AG10803 (cell line): ENCODE data around the gene NDUFS6.

Source experiments
- DNase-seq: peaks from one replicate; pipeline ENCODE4 v3.0.0; 2010; ENCODE audit warnings: low read depth
- H3K4me3 ChIP-seq: 2 replicates; pipeline ENCODE4 v1.5.1; 2011; ENCODE audit warnings: mild to moderate bottlenecking, low read length, control low read depth
- CTCF ChIP-seq: conservative IDR thresholded peaks from 2 replicates; pipeline ENCODE4 v1.5.1; 2011; ENCODE audit warnings: mild to moderate bottlenecking, low read length, control low read depth, inconsistent platforms

Gene NDUFS6

GRCh38 chr5:1765880-1766235 is 35.3 kb upstream of the NDUFS6 start:
- no peak overlapping the region for H3K4me3 ChIP-seq
- no peak for TF ChIP-seq CTCF
- no peak for DNase-seq

GRCh38 chr5:1767524-1768282 is 33.5 kb upstream of the NDUFS6 start:
- no peak for DNase-seq
- H3K4me3 ChIP-seq = no peak overlapping the region
- no peak for TF ChIP-seq CTCF

GRCh38 chr5:1768283-1769000 is 32.8 kb upstream of the NDUFS6 start:
- no peak for TF ChIP-seq CTCF
- no peak for DNase-seq
- no peak overlapping the region for H3K4me3 ChIP-seq

- H3K4me3 ChIP-seq = no peak overlapping the region
- TF ChIP-seq CTCF = no peak
- no peak for DNase-seq
Observed at GRCh38 chr5:1769017-1769640, 32.1 kb upstream of the NDUFS6 start.

GRCh38 chr5:1769752-1770442 is 31.3 kb upstream of the NDUFS6 start:
- no peak overlapping the region for H3K4me3 ChIP-seq
- no peak for TF ChIP-seq CTCF
- DNase-seq = no peak

- no peak for TF ChIP-seq CTCF
- no peak overlapping the region for H3K4me3 ChIP-seq
- no peak for DNase-seq
Observed at GRCh38 chr5:1770443-1770802, 30.8 kb upstream of the NDUFS6 start.
